Breast epithelium (tissue), 4 donors: ENCODE measurements around the gene KATNAL2. TPM values are rescaled to one million over a fixed set of nuclear protein-coding genes. Genes with fewer than 3 reads are reported as not detected.
A peak's percentile ranks its signal among the peaks of the same experiment; 100 is the strongest.

Experiments used
- DNase-seq, 2 donors: peaks; one replicate each; pipeline ENCODE4 v3.0.0-alpha.2; 2019; ENCODE audit warnings: low spot score in 2 of 2
- H3K27ac ChIP-seq, 2 donors: fragments of 200-600 bp; sonication (generic) in 1 of 2; one replicate each; pipeline ENCODE4 v1.5.1; 2016 to 2019; ENCODE audit warnings: mild to moderate bottlenecking in 1 of 2
- H3K27me3 ChIP-seq, 2 donors: fragments of 200-600 bp; sonication (generic) in 1 of 2; one replicate each; pipeline versions ENCODE4 v1.5.1 to v1.6.0; 2017 to 2019; ENCODE audit warnings: control low read depth in 1 of 2, mild to moderate bottlenecking in 1 of 2
- H3K36me3 ChIP-seq: fragments of 200-600 bp; one replicate; pipeline ENCODE4 v1.5.1; 2019
- H3K4me1 ChIP-seq, 2 donors: fragments of 200-600 bp; sonication (generic); one replicate each; pipeline ENCODE4 v1.5.1; 2016 to 2019; ENCODE audit warnings: control low read depth in 1 of 2
- H3K4me3 ChIP-seq, 3 donors: fragments of 200-600 bp; sonication (generic); 1 replicate in 2 of 3; 2 replicates in 1 of 3; pipeline ENCODE4 v1.5.1; 2016 to 2019; ENCODE audit warnings: mild to moderate bottlenecking in 3 of 3, moderate library complexity in 2 of 3
- H3K9me3 ChIP-seq, 2 donors: fragments of 200-600 bp; sonication (generic) in 1 of 2; one replicate each; pipeline ENCODE4 v1.5.1; 2016 to 2019; ENCODE audit warnings: control low read depth in 1 of 2
- POLR2A ChIP-seq: fragments of 450-650 bp; IDR thresholded peaks from one replicate; pipeline ENCODE4 v1.6.1; 2016; ENCODE audit warnings: antibody characterized with exemption, mild to moderate bottlenecking, moderate library complexity
- POLR2AphosphoS5 ChIP-seq, 3 donors: sonication (generic); formaldehyde crosslinking; IDR thresholded peaks; one replicate each; pipeline ENCODE4 v1.6.1; 2017; ENCODE audit warnings: antibody characterized with exemption in 3 of 3
- intact Hi-C: fragments of 100-400 bp; cut with DNase I; formaldehyde crosslinking; loops from one replicate; pipeline ENCODE4 v1.15.1; 2023; ENCODE audit warnings: low total_unique reads
- total RNA-seq, 3 donors: library from RNA; depleted of rRNA; stranded (reverse); fragments of >200 nt; gene quantifications; one replicate each; pipeline ENCODE4 v1.1.0, GENCODE V29; 2016
- TF ChIP-seq, protein P1 (sequence below), 3 donors: fragments of 450-650 bp; IDR thresholded peaks; one replicate each; pipeline ENCODE4 v1.5.1; 2016 to 2017; ENCODE audit warnings: antibody characterized with exemption in 3 of 3, mild to moderate bottlenecking in 3 of 3, moderate library complexity in 3 of 3

The KATNAL2 gene
- total RNA-seq, 3 donors from 2014 or later, result 8.2 to 16.8 (median 9.1) TPM

- intact Hi-C loops, result no loop called here
- Histone ChIP-seq H3K9me3 (no peaks in the 10 kb centered on the region), H3K27me3 (no peaks in the 10 kb centered on the region), H3K4me1 (no peaks in the 10 kb centered on the region), H3K4me3 (no peak overlapping the region), H3K27ac (no peak overlapping the region), H3K36me3 (no peaks in the 10 kb centered on the region)
- TF ChIP-seq, protein P1, sequence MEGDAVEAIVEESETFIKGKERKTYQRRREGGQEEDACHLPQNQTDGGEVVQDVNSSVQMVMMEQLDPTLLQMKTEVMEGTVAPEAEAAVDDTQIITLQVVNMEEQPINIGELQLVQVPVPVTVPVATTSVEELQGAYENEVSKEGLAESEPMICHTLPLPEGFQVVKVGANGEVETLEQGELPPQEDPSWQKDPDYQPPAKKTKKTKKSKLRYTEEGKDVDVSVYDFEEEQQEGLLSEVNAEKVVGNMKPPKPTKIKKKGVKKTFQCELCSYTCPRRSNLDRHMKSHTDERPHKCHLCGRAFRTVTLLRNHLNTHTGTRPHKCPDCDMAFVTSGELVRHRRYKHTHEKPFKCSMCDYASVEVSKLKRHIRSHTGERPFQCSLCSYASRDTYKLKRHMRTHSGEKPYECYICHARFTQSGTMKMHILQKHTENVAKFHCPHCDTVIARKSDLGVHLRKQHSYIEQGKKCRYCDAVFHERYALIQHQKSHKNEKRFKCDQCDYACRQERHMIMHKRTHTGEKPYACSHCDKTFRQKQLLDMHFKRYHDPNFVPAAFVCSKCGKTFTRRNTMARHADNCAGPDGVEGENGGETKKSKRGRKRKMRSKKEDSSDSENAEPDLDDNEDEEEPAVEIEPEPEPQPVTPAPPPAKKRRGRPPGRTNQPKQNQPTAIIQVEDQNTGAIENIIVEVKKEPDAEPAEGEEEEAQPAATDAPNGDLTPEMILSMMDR (IDR thresholded peaks at IDR 0.05), result no peak
- no peak for TF ChIP-seq POLR2AphosphoS5 (IDR thresholded peaks at IDR 0.05)
- no peak for TF ChIP-seq POLR2A
- no peak for DNase-seq
These were observed 18.0 kb upstream of the KATNAL2 start for GRCh38 chr18:46899274-46899948.

DNA sequence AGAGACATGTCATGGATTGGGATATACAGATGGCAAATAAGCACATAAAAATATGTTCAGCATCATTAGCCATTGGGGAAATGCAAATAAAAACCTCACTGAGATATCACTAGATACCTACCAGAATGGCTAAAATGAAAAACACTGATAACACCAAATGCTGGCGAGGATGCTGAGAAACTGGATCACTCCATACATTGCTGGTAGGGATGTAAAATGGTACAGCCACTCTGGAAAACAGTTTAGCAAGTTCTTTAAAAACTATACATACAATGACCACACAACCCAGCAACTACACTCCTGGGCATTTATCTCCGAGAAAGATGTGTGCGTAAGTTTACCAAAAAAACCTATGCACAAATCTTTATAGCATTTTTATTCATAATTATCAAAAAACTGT, 14.0 kb upstream of the KATNAL2 start:
- H3K36me3 ChIP-seq, result no peaks in the 10 kb centered on the region
- no peak overlapping the region for H3K4me3 ChIP-seq
- intact Hi-C loops, result no loop called here
- DNase-seq, result no peak
- H3K9me3 ChIP-seq, result no peaks in the 10 kb centered on the region
- TF ChIP-seq POLR2AphosphoS5 (IDR thresholded peaks at IDR 0.05) (no peak), POLR2A (no peak)
- TF ChIP-seq, protein P1 (IDR thresholded peaks at IDR 0.05), result no peak
- no peak overlapping the region for H3K27ac ChIP-seq
- H3K4me1 ChIP-seq, result no peaks in the 10 kb centered on the region
- no peaks in the 10 kb centered on the region for H3K27me3 ChIP-seq

- TF ChIP-seq POLR2A, result no peak
- TF ChIP-seq POLR2AphosphoS5 (IDR thresholded peaks at IDR 0.05), result no peak
- no peaks in the 10 kb centered on the region for H3K36me3 ChIP-seq
- no peaks in the 10 kb centered on the region for H3K4me1 ChIP-seq
- no peak overlapping the region for H3K27ac ChIP-seq
- no peak for DNase-seq
- intact Hi-C loops, result no loop called here
- H3K4me3 ChIP-seq, result no peak overlapping the region
- no peaks in the 10 kb centered on the region for H3K9me3 ChIP-seq
- no peaks in the 10 kb centered on the region for H3K27me3 ChIP-seq
These were observed 7.9 kb upstream of the KATNAL2 start for GRCh38 chr18:46909497-46909896.

- no peak for DNase-seq
- Histone ChIP-seq H3K36me3 (no peaks in the 10 kb centered on the region), H3K4me3 (no peak overlapping the region), H3K4me1 (no peaks in the 10 kb centered on the region), H3K9me3 (no peaks in the 10 kb centered on the region), H3K27ac (no peak overlapping the region), H3K27me3 (no peaks in the 10 kb centered on the region)
- intact Hi-C loops, result no loop called here
- TF ChIP-seq POLR2AphosphoS5 (IDR thresholded peaks at IDR 0.05), result no peak
- TF ChIP-seq, protein P1 (IDR thresholded peaks at IDR 0.05), result no peak
- no peak for TF ChIP-seq POLR2A
These were observed 6.5 kb upstream of the KATNAL2 start for GRCh38 chr18:46910856-46911255.

DNA sequence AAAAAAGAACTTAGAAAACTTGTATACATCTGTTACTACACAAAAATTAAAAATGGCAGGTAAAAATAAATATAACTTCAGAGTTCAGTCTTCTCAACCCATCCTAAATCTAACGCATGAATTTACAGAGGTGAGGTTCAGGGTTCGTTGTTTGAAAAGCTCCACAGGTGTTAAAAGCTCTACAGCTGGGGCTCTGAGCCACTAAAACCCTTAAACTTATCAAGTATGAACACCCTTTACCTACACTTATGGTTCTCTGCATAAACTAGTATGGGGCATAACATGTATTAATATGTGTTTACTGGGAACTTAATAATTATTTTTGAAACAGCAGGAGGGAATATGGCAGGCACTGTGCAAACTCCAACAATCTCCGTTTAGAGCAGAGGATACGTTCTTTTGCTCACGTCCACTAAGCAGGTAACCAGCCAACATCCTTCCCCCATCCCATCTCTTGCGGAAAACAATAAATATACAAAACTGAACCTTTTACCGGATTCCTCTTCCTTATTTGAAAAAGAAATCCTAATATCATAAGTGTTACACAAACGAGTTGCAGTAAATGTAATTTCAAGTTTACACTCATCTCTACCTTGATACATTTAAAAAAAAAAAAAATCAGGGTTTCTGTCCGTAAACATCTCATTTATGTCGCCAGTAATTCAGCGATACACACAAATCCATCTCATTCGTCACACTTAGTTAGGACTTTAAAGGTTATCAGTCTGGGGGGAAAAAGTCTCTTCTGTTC, 1.4 kb upstream of the KATNAL2 start:
- H3K4me1 ChIP-seq, result no peaks in the 10 kb centered on the region
- no peaks in the 10 kb centered on the region for H3K36me3 ChIP-seq
- peak overlapping the region; percentile 71 to 80 (median 80) for H3K4me3 ChIP-seq
- no peaks in the 10 kb centered on the region for H3K9me3 ChIP-seq
- intact Hi-C loops, result no loop called here
- H3K27me3 ChIP-seq, result no peaks in the 10 kb centered on the region
- peak overlapping the region in 1 of 2 donors; percentile 87 for H3K27ac ChIP-seq
- TF ChIP-seq POLR2A (no peak), POLR2AphosphoS5 (IDR thresholded peaks at IDR 0.05) (no peak)
- TF ChIP-seq, protein P1 (IDR thresholded peaks at IDR 0.05), result no peak
- DNase-seq, result no peak
